ENCODE data around the gene ZNF639.

DNA sequence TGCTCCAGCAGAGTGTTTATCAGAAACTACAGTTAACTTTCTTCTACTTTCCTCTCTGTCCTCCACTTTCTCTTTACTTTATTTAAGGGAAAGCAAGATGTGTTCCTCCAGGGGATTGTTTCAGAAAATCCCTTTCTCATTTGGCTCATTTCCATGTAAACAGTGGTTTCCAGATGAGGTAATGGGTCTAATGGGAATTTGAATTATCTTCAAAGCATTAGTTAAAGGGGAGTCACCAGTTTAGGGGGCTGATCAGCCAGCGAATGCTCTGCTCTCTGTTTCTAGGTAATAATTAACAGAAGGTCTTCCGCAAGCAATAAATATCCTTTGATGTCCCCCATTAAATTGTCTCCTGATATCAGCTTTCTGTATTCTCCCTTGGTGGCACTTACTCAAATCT, 30.4 kb upstream of the ZNF639 start:
- no peak for TF ChIP-seq MXI1 (IDR thresholded peaks at IDR 0.05; ENCODE audit: low read depth, low read length)
- no peak for TF ChIP-seq BACH1 (IDR thresholded peaks at IDR 0.05; ENCODE audit: borderline replicate concordance)
- no peak for TF ChIP-seq EP300 (IDR thresholded peaks at IDR 0.05; ENCODE audit: borderline replicate concordance in 1 of 2, control insufficient read depth in 1 of 2, low read depth in 2 of 2, low read length in 2 of 2)
- TF ChIP-seq GABPA (IDR thresholded peaks at IDR 0.05; ENCODE audit: low read depth): no peak
- TF ChIP-seq, protein P1, sequence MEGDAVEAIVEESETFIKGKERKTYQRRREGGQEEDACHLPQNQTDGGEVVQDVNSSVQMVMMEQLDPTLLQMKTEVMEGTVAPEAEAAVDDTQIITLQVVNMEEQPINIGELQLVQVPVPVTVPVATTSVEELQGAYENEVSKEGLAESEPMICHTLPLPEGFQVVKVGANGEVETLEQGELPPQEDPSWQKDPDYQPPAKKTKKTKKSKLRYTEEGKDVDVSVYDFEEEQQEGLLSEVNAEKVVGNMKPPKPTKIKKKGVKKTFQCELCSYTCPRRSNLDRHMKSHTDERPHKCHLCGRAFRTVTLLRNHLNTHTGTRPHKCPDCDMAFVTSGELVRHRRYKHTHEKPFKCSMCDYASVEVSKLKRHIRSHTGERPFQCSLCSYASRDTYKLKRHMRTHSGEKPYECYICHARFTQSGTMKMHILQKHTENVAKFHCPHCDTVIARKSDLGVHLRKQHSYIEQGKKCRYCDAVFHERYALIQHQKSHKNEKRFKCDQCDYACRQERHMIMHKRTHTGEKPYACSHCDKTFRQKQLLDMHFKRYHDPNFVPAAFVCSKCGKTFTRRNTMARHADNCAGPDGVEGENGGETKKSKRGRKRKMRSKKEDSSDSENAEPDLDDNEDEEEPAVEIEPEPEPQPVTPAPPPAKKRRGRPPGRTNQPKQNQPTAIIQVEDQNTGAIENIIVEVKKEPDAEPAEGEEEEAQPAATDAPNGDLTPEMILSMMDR (IDR thresholded peaks at IDR 0.05 in 2 of 3, conservative IDR thresholded peaks at IDR 0.05 in 1 of 3; ENCODE audit: control insufficient read depth in 2 of 3, extremely low read depth in 1 of 3, insufficient read depth in 1 of 3, low read depth in 3 of 3, low read length in 3 of 3): no peak
- TF ChIP-seq, protein P2, sequence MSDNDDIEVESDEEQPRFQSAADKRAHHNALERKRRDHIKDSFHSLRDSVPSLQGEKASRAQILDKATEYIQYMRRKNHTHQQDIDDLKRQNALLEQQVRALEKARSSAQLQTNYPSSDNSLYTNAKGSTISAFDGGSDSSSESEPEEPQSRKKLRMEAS (IDR thresholded peaks at IDR 0.05; ENCODE audit: low read depth, low read length): no peak

Data from GM12878 (cell line).